NCI-H1930 (cell line): ENCODE data around the gene KMT2B.

ENCODE experiments used
- DNase-seq, 2 experiments: peaks; one replicate each; lab custom pipeline; 2025; lab: John Stamatoyannopoulos, UW

KMT2B gene

DNA sequence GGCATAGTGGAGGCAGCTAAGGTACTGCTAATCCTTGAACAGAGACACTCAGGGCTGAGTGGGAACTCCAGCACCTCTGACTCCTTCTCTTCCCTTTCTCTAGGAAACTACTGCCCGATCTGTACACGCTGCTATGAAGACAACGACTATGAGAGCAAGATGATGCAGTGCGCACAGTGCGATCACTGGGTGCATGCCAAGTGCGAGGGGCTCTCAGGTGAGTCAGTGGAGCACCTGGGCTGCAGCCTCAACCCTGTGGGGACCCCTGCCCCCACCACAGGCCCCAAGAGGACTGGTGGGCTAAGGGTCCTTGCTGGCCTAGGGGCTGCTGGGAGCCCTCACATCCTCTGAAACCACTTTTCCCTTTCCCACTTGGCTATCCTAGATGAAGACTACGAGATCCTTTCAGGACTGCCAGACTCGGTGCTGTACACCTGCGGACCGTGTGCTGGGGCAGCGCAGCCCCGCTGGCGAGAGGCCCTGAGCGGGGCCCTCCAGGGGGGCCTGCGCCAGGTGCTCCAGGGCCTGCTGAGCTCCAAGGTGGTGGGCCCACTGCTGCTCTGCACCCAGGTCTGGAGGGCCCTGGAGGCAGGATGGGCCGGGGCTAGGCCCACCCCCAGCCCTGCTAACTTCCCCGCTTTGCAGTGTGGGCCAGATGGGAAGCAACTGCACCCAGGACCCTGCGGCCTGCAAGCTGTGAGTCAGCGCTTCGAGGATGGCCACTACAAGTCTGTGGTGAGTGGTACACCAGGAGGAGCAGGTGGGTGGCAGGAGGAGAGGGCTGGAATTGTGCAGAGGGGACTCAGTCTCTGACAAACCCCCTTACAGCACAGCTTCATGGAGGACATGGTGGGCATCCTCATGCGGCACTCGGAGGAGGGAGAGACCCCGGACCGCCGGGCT, 9.5 kb downstream of the KMT2B start:
- no peak for DNase-seq

DNA sequence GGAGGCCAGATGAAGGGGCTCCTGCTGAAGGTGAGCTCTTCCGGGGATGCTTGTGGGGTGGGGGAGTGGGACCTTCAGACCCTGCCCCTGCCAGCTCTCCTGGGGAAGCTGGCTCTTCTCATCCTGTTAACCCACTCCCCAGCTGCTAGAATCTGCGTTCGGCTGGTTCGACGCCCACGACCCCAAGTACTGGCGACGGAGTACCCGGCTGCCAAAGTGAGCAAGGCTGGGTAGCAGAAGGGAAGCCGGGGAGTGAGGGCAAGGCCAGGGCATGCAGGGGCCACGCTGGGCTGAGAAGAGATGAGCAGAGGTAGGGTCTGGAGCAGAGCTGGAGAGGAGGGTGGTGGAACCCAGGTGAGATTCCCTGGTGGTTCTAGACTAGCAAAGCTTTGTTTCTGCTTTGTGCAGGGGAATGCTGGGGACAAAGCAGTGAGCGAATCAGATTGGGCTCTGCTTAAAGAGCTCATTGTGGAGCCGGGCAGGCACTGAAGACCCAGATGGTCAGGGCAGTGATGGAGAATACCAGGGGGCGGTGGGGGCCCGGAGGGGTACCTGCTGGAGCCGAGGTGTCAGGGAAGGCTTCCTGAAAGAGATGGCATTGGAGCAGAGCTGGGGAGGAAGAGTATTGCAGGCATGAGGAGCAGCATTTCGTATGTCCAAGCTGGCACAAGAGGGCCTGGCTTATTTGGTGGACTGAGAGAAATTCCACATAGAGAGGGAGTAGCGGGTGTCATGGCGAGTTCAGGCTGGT, 10.3 kb downstream of the KMT2B start:
- no peak for DNase-seq

DNA sequence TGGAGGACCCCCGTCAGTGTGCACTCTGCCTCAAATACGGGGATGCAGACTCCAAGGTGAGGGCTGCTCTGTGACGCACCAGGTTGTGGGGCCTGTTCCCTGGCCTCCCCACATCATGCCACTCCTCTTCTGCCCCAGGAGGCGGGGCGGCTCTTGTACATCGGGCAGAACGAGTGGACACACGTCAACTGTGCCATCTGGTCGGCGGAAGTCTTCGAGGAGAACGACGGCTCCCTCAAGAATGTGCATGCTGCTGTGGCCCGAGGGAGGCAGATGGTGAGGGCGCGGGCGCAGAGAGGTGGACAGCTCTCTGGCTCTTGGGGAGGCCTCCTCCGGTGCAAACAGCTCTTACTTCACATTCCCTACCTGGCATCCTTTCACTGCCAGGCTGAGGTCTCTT, 11.2 kb downstream of the KMT2B start:
- no peak for DNase-seq

DNA sequence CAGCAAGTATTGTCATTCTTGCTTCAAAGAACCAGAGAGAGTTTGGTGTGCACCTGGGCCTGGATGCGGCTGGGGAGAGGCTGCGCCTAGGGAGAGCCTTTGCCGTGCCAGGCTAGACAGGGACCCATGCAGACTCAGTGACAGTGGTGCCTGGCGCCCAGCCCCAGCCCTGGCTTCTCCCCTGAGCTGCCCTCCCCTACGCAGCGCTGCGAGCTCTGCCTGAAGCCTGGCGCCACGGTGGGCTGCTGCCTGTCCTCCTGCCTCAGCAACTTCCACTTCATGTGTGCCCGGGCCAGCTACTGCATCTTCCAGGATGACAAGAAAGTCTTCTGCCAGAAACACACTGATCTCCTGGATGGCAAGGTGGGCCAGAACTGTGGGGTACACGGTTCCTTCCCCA, 12.0 kb downstream of the KMT2B start:
- DNase-seq, result no peak

DNA sequence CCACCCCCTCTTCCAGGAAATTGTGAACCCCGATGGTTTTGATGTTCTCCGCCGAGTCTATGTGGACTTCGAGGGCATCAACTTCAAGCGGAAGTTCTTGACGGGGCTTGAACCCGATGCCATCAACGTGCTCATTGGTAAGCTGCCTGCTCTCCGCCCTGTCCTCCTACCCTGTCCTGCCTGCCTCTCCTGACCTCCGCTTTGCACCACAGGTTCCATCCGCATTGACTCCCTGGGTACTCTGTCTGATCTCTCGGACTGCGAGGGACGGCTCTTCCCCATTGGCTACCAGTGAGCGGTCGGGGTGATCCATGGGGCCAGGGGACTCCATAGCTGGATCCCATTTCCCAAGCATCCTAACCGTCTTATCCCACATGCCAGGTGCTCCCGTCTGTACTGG, 12.5 kb downstream of the KMT2B start:
- no peak for DNase-seq

DNA sequence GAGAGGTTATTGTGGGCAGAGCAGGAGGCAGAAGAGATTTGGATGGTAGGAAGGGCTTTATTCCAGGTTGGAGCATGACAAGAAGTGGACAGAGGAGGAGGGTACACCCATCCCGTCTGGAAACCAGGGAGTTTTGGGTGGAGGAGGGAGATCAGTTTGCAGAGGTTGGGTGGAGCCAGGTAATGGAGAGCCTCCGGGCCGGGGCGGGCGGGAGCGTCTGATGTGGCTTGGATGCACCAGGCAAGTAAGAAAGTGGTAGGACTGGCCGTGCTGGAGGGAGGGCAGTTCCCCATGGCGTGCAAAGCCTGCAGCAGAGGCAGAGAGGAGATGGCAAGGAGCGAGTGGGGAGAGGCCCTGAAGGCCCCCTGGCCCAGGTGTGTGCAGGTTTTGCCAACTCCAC, 13.6 kb downstream of the KMT2B start:
- DNase-seq, result no peak

DNA sequence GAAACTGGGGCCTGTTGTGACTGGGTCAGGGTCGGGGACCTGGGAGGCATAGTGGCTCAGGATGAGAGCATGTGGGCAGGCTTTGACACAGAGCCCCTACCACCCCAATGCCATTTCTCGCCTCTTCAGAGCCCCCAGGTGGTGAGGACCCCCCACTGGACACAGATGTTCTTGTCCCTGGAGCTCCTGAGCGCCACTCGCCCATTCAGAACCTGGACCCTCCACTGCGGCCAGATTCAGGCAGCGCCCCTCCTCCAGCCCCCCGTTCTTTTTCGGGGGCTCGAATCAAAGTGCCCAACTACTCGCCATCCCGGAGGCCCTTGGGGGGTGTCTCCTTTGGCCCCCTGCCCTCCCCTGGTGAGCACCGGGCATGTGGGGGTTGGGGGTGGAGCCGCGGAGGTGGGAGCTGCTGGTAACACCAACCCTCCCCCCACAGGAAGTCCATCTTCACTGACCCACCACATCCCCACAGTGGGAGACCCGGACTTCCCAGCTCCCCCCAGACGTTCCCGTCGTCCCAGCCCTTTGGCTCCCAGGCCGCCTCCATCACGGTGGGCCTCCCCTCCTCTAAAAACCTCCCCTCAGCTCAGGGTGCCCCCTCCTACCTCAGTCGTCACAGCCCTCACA, 14.1 kb downstream of the KMT2B start:
- DNase-seq, result no peak

DNA sequence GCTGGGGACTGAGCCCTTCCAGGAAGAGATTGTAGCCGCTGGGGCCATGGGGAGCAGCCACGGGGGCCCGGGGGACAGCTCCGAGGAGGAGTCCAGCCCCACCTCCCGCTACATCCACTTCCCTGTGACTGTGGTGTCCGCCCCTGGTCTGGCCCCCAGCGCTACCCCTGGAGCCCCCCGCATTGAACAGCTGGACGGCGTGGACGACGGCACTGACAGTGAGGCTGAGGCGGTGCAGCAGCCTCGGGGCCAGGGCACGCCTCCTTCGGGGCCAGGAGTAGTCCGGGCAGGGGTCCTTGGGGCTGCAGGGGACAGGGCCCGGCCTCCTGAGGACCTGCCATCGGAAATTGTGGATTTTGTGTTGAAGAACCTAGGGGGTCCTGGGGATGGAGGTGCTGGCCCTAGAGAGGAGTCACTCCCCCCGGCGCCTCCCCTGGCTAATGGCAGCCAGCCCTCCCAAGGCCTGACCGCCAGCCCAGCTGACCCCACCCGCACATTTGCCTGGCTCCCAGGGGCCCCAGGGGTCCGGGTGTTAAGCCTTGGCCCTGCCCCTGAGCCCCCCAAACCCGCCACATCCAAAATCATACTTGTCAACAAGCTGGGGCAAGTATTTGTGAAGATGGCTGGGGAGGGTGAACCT, 14.9 kb downstream of the KMT2B start:
- no peak for DNase-seq

DNA sequence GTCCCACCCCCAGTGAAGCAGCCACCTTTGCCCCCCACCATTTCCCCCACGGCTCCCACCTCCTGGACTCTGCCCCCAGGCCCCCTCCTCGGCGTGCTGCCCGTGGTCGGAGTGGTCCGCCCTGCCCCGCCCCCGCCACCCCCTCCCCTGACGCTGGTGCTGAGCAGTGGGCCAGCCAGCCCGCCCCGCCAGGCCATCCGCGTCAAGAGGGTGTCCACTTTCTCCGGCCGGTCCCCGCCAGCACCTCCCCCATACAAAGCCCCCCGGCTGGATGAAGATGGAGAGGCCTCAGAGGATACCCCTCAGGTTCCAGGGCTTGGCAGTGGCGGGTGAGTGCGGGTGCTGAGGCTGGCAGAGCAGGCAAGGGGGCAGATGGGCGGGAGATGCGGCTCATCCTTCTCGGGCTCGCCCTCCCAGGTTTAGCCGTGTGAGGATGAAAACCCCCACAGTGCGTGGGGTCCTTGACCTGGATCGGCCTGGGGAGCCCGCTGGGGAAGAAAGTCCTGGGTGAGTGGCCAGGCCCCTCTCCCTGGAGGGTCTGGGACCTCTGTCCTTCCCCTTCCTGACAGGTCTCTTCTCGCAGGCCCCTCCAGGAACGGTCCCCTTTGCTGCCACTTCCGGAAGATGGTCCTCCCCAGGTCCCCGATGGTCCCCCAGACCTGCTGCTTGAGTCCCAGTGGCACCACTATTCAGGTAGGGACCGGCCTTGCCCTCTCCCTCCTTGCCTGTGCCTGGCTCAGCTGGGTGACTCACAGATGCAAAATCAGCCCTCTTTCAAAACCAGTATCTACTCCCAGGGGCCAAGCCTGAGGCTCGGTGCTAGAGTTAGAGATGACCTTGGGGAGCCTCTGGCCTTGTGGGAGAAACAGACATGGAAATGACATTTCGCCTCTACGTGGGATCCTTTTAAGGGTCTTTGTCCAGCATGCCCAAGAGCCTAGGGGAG, 15.7 kb downstream of the KMT2B start:
- DNase-seq, result no peak

DNA sequence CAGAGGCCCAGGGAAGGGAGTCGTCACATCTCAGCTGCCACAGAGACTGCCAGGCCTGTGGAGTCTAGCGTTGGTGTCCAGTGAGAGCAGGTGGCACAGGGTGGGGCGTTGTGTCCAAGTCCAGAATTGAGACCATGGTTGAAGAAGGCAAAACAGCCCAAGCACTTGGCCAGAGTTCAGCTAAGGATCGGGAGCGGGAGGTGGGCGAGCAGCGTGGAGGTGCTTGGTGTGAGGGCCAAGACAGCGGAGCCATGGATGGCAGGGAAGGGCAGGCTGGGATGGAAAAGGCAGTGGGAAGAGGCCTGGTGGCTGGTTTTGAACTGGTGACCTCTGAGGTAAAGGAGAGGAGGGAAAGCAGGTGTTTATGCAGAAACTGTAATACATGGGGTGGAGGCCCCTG, 16.5 kb downstream of the KMT2B start:
- DNase-seq, result no peak

DNA sequence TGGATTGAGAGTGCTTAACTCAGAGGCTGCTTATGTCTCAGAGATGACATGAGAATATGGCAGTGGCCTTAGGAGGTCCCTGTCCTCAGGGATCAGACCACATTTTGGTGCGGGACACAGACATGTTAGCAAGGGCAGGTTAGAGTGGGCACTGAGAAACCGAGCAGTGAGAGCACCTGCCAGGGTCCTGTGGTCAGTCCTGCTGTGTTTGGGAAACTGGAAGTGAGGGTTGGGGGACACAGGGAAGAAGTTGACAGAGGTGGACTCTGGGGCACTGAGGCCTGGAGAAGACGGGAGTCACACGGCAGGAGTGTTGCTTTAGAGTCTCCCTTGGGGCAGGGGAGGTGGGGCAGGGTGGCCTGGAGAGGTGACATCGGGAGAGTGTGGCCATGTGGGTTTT, 17.1 kb downstream of the KMT2B start:
- DNase-seq, result no peak

DNA sequence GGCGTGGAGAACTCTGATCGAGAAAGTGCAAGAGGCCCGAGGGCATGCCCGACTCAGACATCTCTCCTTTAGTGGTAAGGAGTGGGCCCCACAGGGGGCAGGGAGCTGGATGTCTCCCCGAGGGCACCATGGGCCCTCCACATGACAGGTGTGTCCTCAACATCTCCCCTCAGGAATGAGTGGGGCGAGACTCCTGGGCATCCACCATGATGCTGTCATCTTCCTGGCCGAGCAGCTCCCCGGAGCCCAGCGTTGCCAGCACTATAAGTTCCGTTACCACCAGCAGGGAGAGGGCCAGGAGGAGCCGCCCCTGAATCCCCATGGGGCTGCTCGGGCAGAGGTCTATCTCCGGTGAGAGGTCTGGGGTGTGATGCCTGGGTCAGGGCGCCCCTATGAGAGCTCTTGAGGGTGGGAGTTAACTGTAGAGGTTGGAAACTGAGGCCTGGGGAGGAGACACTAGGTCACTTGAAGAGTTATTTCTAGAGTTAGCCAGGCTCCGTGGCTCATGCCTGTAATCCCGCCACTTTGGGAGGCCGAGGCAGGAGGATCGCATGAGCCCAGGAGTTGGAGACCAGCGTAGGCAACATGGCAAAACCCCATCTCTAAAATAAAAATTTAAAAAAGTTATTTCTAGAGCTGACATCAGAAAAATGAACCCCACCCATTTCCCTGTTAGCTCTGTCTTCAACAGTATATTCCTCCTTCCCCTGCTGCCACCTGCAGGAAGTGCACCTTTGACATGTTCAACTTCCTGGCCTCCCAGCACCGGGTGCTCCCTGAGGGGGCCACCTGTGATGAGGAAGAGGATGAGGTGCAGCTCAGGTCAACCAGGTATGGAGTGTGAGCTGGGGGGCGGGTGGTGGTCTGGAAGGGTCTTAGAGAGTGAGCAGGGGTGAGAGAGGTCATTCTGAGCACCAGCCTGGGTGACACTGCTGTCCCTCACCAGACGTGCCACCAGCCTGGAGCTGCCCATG, 19.4 kb downstream of the KMT2B start:
- no peak for DNase-seq

DNA sequence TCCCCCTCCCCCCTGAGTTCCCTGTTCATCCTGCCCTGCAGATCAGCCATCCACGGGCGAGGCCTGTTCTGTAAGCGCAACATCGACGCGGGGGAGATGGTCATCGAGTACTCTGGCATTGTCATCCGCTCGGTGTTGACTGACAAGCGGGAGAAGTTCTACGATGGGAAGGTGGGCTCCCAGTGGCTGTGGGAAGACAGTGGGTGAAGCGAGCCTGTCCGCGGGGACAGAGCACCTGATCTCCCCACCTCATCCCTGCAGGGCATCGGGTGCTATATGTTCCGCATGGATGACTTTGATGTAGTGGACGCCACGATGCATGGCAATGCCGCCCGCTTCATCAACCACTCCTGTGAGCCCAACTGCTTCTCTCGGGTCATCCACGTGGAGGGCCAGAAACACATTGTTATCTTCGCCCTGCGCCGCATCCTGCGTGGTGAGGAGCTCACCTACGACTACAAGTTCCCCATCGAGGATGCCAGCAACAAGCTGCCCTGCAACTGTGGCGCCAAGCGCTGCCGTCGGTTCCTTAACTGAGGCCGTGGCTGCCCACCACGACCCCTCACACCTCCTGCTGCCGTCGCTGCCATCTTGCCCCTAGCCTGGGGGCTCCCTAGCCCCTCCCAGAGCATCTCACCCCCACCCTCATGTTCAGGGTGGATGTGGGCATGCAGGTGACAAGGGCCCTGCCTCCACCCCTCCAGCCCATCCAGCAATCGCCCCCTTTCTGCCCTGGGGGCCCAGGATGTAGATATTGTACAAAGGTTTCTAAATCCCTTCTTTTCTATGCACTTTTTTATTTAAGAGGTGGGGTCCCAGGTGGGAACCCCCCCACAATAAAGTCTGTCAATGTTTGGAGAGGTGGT, 20.5 kb downstream of the KMT2B start:
- DNase-seq, result no peak

DNA sequence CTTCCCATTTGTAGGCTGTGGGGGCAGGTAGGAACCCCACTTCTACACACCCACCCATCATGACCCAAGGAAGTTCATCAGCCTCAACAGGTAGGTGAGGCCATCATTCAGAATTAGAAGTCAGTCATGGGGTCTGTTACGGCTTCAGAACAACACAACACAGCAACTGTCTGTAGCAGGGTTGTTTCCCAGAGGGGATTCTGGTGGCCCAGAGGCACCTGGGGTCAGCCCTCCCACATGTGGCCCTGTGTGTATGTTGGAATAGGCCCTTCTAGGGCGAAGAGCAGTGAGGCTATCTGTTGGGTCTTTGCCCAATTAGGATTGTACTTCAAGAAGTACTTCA, 21.1 kb downstream of the KMT2B start:
- DNase-seq, result no peak

DNA sequence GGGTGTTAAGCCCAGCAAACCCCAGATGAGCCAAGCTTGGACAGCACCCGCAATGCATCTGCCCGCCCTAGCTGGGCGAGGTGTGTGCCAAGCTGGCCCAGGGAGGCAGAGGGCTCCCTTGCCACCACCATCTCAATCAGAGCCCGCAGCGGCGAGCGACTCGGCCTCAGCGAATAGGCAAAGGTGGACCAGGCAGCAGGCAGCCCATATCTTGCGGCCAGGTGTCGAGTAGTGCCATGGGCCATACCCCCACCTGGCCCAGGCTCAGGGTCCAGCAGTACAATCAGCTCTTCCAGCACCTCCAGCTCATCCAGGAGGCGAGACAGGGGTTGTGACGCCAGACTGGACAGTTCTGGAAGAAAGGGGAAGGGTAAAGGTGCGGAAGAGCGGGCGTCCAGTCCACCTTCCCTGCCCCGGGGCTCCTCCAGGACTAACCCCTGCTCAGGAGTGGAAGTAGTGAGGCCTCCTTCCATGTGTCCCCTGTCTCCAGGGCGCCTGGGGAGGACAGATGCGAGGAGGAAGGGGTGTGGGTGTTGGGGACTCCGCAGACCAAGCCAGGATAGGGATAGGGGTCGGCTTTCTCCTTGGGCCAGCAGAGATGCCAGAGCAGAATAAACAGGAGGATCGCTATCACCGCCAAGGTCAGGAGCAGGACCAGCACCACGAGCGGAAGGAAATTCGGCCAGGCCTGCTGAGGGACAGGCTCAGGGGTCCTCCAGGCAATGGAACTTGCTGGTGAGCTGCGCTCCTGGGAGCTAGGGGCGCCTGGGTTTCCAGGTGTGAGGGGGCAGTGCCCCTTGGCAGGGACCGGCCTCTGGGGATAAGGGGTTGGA, 21.7 kb downstream of the KMT2B start:
- DNase-seq, result no peak

DNA sequence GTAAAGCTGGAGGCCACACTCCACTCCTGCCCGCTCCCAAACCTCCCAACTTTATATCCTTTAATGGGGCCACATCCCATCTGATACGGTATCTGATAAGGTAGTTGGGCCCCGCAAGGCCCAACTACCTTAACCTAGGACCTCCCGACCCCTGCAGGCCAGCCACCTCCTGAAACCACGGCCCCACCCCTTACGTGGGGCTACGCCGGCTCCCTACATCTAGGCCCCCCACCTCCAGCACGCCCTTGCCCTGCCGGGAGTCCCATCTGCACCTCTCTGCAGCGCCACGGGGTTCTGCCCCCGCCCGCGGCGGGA, 22.3 kb downstream of the KMT2B start:
- no peak for DNase-seq

DNA sequence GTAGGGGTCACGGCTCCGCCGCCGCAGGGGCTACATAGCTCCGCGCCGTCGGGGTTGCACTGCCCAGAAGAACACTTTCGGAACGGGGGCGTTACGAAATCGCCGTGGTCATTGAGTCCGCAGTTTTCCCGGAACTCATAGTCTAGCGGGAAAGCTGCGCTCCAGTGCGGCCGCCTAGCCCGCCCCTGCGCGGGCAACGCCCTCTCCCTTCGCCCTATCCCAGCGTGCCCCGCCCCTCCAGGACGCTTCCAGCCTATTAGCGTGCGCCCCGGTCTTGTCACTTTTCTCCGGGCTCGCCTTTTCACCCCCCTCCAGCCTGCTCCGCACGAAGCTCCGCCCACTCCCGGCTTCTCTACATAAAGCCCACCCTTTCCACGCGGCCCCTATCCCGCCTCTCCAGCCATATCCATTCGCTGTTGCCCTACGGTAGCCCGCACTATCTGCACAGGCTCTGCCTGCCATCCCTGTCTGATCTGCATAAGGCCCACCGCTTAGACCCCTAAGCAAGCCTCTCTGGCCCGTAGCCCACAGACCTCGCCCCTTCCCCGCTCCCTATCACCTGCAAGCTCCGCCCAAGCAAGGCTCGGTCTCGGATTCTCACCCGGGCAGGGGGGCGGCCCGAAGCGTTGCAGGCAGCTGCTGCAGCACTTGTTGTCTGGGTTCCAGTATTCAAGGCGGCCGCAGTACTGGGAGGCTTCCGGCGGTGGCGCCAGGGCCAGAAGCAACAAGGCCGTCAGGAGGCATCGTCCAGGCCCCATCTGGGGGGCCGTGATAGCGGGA, 22.8 kb downstream of the KMT2B start:
- peak; percentile 98 to 100 for DNase-seq

DNA sequence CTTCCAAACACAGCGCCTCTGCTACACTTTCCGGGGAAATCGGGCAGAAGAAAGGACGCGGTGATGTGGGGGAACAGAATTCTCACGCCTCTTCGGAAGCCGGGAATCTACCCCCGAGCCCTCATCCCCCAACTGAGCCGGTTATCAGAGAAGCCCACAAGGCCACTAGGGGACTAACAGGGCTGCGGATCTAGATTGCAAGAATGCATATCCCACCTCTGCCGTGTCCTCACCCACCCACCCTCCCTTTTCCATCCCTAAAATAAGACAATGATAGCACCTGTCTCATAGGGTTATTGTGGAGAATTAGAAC, 23.4 kb downstream of the KMT2B start:
- DNase-seq, result no peak
